T-helper 2 cell treated with Interferon-gamma antibody and Interleukin-4, amounts not matched to agents 100 ng/mL and 5 ng/mL, for 36 hours (primary cell): Measurements from ENCODE around the gene HPN. TPM values are rescaled to one million over a fixed set of nuclear protein-coding genes. Genes with fewer than 3 reads are reported as not detected.
"Not testable (repeated sequence)": the region's sequence is repeated elsewhere in the genome, so short reads cannot be mapped to it uniquely, and the experiment has no call there.

ENCODE experiments used
- intact Hi-C: fragments of 100-400 bp; cut with micrococcal nuclease; formaldehyde crosslinking; loops from one replicate; pipeline ENCODE4 v1.15.1; 2023
- total RNA-seq: library from RNA; stranded (reverse); gene quantifications from 2 replicates; pipeline ENCODE4 v1.2.3, GENCODE V29; 2022

HPN gene
- total RNA-seq, 1 donor from 2014 or later: not detected

DNA sequence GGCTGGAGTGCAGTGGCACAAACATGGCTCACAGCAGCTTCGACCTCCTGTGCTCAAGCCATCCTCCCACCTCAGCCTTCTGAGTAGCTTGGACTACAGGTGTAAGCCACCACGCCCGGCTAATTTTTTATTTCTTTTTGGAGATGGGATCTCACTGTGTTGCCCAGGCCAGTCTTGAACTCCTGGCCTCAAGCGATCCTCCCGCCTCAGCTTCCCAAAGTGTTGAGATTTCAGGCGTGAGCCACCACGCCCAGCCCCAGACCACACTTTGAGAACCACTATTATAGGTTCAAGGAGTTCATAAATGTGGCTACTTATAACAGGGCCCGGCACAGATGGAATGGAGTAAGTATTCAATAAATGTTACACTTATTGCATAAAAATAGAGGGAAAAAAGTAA, 14.5 kb upstream of the HPN start:
- intact Hi-C loops: no loop called here

DNA sequence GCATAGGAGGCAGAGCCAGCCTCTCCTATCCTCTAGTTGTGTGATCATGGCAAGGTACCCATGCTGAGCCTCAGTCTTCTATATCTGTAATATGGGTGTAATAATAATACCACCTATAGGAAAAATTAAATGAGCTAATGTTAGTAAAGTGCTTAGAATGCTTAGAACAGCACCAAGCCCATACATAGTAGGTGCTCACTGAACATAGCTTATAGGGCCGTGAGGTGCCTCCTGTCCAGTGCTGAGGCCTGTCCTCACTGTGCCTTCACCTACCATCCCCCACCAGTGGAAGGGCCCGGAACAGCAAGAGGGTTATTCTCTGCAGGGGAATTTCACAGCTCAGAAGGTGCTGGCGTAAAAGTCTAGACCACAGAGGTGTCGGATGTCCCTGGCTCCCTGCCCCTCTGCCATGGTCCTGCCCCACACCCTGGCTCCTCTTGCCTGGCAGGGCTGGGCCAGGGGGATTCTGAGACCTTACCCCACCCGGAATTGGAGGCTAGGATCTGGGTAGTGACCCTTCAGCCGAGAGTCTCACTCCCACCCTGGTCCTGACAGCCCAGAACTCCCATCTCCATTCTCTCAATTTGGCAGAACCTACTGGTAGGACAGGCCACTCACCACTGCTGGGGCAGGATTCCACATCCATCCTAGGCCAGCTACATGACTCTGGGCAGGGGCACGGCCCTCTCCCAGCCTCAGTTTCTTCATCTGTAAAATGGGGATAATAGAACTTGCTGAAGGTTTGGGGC, 13.5 kb upstream of the HPN start:
- intact Hi-C loops: no loop called here

DNA sequence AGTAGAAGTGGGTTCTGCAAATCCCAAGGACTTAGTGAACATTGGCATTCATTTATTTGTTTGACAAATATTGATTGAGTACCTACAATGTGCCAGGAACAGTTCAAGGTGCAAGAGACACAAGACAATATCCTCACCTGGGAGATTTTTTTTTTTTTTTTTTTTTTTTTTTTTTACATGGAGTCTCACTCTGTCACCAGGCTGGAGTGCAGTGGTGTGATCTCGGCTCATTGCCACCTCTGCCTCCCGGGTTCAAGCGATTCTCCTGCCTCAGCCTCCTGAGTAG, 13.0 kb upstream of the HPN start:
- intact Hi-C loops: not testable (repeated sequence)

DNA sequence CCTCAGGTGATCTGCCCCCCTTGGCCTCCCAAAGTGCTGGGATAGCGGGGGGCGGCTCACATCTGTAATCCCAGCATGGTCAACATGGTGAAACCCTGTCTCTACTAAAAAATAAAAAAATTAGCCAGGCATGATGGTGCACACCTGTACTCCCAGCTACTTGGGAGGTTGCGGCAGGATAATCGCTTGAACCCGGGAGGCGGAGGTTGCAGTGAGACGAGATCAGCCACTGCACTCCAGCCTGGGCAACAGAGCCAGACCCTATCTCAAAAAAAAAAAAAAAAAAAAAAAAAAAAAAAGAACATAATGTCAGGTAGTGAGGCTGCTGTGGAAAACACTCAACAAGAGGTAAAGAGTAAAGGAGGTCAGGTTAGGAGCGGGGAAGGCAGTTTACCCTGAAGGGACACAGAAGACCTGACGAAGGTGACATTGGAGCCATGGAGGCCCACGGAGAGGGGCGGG, 12.2 kb upstream of the HPN start:
- intact Hi-C loops: not testable (repeated sequence)

DNA sequence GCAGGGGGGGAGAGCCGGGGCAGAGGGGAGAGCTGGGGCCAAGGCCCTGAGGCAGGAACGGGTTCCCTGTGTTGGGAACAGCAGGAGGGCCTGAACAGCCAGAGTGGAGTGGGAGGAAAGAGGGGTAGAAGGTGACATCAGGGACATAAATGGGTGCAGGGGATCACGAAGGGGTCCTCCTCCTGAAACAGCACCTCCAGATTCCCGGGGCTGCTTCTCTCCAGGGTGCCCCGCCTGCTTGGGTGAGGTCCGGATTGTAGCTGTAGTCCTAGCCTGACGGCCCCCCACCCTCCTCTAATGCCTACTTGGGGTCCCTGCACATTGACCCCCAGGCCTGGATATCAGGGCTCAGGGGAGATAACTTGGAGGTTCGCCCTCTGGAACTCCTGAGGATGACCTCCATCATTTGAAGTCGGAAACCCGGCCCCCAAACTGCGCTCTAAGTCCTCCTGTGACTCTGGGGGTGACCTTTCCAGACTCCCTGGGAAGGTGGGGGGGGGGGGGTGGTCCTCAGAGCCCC, 11.7 kb upstream of the HPN start:
- intact Hi-C loops: no loop called here

DNA sequence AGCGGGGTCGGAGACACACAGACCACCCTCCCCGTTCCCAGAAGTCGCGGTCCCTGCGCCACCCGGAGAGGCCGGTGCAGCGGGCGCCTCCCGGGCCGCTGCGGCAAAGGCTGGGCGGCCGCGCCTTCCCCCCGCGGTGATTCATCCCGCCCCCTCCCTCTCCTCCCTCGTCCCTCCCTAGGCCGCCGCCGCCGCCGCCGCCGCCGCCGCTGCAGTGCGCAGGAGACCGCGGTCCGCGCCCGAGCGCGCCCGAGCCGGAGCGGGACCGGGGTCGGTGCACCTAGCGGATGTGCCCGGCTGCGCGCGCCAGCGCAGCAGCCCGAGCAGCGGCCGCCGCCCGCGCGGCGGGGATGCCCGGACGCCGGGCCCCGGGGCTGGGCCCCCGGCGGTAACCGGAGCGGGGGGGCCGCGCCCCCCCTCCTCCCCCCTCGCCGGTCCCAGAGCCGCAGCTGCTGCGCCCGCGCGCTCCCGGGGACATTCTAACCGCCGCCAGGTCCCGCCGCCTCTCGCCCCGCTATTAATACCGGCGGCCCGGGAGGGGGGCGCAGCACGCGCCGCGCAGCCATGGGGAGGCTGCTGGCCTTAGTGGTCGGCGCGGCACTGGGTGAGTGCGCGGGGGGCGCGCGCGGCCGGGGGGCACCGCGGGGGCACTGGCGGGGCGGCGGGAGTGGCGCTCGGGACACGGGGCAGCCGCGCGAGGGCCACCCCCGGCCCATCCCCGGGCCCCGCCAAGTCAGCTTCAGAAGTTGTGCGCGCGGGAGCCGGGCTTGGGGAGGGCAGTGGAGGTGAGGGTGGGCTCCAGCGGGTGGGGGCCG, 11.1 kb upstream of the HPN start, which contains the start of gene SCN1B:
SCN1B (plus strand) TSS at position 214 of the 815 bp plus-strand sequence; CDS start at position 565, 351 bp downstream.
- intact Hi-C loops: no loop called here

DNA sequence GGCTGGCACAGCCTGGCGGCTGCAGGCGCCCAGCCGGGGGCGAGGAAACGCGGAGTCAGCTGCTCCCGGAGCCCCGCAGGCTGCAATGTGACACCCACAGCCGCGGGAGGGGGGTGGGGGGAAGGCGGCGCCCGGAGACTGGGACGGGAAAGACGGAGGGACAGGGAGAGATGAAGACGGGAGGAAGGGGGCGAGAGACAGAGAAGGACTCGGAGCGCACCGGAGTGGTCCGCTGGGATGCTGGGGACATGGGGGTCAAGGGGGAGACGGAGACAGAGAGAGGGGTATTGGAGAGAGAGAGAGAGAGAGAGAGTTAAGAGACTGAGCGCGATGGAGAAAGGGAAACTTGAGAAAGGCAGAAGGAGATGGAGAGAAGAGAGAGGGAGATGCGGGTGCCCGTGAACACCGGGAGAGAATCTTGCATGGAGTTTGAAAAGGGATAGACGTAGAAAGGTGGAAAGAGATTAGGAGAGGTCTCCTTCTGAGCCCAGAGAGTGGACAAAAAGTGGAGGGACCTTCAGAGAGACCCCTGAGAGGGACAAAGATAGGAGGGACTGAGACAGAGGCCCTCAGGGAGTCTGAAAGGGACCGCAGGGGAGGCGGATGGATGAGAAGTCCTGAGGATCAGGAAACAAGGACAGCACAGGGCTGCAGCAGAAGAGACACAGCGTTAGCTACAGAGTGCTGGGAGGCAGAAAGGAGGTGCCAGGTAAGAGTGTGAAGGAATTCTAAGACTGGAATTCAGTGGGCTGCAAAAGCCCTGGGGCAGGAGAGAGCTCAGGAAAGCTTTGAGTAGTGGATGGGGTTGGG, 10.2 kb upstream of the HPN start:
- intact Hi-C loops: no loop called here

DNA sequence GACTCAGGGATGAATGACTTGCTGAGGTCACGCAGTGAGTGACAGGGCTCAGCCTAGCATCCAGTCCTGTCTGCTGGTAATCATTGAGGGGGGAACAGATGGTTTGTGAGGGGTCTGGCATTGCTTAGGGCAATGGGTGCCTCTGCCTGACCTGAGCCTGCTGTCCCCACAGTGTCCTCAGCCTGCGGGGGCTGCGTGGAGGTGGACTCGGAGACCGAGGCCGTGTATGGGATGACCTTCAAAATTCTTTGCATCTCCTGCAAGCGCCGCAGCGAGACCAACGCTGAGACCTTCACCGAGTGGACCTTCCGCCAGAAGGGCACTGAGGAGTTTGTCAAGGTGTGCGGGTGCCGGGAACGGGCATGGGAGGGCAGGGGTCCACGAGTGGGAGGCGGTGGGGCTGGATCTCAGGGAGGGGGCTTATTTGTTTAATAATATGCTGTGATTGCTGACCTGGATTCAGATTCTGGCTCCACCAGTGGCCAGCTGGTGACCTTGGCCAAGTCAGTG, 9.1 kb upstream of the HPN start:
- intact Hi-C loops: no loop called here

DNA sequence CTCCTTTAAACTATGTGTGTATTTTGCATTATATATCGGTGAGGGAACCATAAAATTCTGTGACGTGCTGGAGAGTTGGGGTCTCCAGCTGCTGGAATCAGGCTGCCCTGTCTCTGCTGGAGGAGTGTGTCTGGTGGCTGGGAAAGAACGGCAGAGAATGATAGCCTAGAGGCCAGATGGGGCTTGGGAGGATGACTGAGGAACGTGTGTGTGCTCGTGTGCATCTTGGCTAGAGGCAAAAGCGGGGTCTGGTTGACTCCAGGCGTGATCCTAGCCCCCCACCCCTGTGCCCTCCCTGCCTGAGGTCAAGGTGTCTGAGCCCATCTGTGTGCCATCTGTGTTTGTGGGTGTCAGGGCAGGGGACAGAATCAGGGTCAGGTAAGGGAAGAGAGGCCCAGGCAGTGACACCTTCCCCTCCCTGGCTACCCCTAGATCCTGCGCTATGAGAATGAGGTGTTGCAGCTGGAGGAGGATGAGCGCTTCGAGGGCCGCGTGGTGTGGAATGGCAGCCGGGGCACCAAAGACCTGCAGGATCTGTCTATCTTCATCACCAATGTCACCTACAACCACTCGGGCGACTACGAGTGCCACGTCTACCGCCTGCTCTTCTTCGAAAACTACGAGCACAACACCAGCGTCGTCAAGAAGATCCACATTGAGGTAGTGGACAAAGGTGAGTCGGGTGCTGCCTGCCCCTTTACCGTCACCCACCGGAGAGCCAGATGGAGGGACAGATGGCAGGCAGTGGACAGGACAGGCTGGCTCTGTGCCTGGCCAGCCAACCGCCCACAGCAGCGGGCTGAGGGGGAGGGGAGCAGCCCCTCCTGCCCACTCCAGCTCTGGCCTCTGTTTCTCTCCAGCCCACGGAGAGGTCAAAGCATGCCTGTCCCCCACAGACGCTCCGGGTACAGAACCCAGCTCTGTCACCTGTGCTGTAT, 8.2 kb upstream of the HPN start:
- intact Hi-C loops: no loop called here

DNA sequence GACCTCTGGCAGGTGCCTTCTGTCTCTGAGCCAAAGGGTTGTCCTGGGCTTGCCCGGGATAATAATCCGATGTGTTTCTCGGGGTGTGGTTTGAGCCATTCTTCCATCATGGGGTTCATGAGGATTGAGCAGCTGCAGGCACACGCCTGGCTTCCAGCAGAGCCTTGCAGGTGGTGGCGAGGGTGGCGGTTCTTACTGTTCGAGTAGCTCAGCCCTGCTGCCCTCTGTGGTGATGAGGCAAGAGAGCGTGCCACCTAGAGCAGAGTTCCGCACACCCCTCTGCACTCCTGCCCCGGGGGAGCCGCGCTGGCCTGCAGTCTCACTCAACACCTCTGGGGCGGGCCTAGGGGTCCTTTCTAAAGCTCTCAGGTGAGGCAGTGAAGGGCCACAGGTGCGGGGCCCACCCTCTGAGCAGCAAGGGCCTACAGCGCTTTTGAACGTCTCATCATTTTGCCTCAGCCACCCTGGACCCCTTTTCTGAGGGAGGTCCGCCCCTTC, 7.5 kb upstream of the HPN start:
- intact Hi-C loops: no loop called here

DNA sequence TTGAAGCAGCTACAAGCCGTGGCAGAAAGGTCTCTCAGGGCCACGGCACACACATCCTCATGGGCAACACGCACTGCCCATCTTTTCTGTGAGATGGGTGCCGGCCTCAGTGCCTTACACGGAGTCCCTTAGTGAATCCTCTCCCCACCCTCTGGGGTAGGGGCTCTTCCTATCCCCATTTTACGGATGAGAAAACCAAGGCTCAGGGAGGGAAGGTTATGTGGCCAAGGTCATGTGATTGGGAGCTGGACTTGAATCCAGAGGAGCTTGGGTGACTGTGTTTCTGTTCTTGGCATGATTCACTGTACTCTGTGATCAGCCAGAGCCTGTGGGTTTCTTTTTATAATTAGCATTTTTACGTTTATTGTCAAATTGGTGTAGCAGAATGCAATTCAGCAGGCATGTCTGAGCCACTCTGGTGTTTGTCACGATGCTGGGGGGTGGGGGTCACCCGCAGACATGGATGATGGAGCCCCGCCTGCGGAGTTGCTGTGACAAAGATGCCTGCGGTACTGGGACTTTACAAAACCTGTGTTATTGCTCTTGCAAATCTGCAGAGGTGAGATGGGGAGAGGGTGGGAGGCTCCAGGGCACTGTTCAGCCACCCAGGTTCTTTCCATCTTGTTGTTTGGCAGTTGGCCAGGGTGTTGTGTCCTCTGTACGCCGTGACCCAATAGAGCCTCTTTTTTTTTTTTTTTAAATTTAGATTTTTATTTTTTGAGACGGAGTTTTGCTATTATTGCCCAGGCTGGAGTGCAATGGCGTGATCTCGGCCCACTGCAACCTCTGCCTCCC, 6.7 kb upstream of the HPN start:
- intact Hi-C loops: no loop called here

DNA sequence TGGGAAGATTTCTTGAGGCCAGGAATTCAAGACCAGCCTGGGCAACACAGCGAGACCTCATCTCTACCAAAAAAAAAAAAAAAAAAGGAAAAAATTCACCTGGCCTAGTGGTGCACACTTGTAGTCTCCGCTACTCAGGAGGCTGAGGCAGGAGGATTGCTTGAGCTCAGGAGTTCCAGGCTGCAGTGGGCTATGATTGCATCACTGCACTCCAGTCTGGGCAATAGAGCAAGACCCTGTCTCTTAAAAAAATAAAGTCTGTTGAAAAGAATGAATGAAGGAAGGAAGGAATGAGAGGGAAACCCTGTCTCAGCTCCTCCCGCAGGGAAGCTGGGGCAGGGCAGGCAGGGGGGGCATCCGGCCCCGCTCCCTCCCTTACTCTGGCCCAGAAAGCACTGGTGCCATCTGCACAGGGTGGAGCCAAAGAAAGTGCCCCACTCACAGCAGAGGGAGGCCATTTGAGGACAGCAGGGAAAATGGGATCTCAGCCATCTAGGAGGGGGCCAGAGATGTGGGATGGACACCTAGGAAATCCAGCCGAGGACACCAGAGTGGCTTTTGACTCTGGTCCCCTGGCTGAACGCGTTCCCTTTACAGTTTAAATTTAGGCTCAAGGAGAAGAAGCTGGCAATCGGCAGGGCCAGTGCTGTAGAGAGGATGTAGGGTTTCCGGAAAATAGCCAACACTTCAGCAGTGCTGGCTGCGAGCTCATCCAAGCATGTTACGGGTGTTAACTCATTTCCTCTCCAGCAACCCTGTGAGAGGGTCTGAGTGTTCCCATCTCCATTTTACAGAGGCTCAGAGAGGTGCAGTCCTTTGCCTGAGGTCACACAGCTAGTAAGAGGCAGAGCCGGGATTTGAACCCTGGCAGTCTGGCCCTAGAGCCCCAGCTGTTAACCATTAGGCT, 3.6 kb upstream of the HPN start:
- intact Hi-C loops: no loop called here

DNA sequence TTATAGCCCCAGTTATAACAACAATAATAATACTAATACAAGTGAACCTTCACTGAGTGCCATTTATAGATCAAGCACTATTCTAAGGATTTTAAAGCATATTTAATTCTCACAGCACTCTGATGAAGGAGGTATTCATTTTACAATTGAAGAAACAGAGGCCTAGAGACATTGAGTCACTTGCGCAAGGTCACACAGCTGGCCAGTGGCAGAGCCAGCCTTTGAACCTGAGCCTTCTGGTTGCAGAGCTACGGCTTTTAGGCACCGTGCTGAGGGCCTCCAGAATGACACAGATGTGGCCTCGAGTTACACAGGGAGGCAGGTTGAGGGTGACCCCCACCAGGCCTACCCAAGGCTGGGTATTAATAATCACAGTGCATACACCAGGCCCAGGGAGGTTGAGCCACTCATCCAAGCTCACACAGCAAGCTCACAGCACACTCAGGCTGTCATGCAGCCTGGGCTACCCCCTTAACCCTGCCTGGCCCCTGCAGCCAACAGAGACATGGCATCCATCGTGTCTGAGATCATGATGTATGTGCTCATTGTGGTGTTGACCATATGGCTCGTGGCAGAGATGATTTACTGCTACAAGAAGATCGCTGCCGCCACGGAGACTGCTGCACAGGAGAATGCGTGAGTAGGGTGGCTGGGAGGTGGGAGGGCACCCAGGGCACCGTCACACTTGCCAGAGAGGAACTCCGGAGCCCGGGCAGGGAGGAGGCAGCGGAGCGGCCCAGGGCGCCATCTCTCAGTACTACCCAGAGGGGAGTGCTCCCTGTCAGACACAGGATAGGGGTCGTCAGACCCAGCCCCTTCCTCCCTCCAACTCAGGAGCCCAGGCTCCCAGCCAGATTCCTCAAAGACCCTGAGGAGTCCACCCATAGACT, 2.7 kb upstream of the HPN start:
- intact Hi-C loops: no loop called here

DNA sequence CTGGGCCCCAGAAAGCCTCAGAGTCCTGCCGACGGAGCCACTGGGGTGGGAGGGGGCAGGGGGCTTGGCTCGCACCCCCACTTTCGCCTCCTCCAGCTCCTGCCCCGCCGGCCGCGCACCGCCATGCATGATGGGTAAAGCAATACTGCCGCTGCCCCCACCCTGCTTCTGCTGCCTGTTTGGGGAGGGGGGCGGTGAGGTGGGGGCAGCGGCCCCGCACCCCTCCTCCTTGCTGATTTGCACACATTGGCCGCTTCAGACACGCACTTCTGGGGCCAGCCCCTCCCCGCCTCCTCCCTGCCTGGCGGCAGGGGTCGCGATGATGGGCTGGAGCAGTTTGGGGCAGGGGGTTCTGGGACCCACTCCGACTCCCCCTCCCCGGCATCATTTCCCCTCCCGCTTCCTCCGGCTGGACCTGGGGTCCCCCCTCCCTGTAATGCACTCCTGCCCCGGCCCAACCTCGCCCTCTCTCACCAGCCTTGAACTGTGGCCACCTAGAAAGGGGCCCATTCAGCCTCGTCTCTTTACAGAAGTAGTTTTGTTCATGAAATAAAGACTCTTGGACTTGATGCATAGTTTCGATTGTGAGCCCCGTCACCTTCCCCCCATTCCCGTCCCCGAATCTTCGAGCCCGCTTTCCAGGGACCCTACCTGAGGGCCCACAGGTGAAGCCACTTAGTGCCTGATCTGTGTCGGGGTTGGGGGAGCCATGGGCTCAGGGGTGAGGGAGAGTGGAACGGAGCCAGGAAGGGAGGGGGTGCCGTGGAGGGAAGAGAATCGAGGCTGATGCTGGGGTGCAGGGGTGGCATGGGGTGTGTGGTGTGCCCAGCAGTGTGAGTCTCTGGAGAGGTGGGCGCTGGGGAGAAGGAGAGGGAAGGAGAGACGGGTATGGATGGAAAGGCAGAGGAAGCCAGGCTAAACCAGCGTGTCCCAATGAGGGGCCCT, 1.4 kb upstream of the HPN start:
- intact Hi-C loops: no loop called here

DNA sequence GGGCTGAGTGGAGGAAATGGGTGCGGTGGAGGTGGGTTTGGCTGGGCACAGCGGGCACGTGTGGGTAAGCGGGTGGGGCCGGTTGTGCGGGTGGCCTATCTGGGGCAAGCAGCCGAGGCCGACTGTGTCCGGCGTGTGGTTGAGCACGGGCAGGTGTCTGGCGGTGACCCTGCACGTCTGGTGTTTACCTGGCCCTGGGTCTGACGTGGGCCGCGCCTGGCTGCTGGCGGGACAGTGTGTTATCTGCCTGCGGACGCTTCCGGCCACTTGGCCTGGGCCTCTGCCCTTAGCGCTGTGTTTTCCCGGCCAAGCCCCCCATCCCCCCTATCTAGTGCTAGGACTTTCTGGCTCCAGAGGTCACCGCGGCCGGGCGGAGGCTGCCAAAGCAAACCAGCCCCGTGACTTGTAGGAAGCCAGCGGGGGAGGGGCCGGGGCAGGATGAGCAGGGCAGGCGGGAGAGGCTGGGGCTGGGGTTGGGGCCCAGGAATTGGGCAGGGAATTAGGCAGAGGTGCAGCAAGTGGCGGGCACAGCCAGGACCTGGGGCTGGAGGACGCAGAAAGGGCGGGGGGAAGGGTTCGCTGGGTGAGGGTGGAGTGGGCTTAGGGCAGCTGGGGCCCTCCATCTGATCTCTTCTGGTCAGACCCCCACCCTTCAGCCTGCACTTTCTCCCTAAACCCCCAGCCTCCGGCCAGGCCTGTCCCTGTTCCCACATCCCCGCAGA, 534 bp upstream of the HPN start:
- intact Hi-C loops: no loop called here
